GM20000 (cell line): ENCODE measurements around the gene YIF1B.

Experiments
- DNase-seq: peaks from one replicate; pipeline ENCODE4 v3.0.0; 2012; ENCODE audit warnings: low spot score
- TF ChIP-seq, protein P1 (sequence below): IDR thresholded peaks from 2 replicates; pipeline ENCODE4 v1.5.1; 2012; ENCODE audit warnings: mild to moderate bottlenecking, control low read depth; ENCODE audit errors: extremely low read depth, missing control alignments

The YIF1B gene

DNA sequence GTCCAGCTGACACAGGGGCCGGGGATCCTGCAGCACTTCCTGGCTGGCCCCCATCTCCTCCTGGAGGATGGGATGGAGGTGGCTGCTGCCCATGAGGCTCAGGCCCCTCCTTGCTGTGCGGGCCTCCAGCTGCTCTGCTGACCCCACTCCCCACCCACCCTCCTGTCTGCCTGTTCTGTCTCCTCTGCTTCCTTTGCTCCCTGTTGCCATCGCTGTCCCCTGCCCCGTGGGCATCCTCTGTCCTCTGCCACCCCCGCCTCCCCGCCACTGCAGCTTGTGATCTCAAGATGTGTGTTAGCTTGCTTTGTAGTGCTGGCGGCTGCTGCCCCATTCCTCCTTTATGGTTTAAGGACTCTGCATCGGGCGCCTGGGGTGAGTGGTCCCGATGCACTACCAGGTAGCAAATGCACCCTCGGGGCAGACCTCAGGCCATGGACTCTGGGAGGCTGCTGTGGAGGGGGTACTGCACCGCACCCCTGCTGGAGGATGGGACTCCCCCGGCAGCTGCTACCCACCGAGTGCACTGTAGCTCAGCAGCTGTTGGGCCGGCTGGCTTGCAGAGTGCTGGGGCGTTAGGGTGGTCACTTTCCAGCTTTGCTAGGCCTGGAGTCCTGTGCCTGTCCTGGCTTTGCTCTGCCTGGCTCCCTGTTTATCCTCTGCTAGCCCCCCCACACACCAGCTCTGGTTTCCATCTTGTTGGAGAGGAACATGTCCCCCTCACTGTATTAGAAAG lies 27.5 kb downstream of the YIF1B start:
- TF ChIP-seq, protein P1, sequence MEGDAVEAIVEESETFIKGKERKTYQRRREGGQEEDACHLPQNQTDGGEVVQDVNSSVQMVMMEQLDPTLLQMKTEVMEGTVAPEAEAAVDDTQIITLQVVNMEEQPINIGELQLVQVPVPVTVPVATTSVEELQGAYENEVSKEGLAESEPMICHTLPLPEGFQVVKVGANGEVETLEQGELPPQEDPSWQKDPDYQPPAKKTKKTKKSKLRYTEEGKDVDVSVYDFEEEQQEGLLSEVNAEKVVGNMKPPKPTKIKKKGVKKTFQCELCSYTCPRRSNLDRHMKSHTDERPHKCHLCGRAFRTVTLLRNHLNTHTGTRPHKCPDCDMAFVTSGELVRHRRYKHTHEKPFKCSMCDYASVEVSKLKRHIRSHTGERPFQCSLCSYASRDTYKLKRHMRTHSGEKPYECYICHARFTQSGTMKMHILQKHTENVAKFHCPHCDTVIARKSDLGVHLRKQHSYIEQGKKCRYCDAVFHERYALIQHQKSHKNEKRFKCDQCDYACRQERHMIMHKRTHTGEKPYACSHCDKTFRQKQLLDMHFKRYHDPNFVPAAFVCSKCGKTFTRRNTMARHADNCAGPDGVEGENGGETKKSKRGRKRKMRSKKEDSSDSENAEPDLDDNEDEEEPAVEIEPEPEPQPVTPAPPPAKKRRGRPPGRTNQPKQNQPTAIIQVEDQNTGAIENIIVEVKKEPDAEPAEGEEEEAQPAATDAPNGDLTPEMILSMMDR, result no peak
- no peak for DNase-seq

DNA sequence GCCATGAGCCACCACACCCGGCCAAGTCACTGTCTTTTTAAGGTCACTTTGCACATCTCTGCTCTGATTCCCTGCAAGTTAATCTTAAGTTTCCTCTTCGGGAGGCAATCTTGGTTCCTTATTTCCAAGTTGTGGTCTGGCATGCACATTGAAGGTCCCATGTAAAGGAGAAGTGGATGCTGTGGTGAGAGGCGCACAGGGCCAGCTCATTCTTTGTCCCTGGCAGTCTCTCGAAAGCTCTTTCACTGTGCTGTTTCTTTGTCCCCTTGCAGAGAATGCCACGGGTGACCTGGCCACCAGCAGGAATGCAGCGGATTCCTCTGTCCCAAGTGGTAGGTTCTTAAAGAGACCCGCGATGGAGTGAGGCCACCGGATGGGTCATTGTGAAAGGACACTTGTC lies 28.1 kb downstream of the YIF1B start:
- DNase-seq, result no peak
- TF ChIP-seq, protein P1, result no peak

DNA sequence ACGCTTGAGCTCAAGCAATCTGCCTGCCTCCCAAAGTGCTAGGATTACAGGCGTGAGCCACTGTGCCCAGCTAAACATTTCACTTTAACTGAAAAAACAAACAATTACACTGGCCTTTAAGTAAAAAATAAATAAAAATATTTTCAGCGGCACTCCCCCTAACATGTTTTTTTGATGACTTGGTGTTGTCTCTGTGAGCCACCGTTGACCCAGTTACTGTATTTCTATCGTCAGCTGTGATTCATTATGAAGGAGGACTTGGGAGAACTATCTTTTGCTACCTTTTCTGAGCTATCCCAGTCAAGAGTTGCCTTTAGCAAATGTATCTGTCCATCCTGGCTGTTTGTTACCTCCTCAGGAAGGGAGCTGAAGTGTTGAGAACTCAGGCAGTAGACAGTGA lies 30.2 kb downstream of the YIF1B start:
- DNase-seq, result no peak
- TF ChIP-seq, protein P1, result no peak

DNA sequence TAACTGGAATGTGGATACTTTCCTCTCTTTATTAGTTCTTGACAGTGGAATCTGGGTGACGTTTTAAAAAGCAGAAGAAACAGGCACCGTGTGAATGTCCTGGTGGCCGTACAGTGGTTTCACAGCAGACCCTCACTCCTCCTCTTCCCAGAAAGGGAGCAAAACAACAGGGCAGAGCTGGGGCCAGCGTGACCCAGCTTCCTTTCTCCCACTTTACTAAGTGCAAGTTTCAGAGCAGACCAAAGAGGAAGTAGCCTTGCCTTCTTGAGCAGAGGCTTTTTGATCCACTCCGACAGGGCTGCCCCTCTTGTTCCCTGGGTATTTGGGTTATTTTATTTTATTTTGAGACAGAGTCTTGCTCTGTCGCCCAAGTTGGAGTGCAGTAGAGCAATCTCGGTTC lies 31.3 kb downstream of the YIF1B start:
- DNase-seq, result peak; percentile 62
- TF ChIP-seq, protein P1, result no peak

DNA sequence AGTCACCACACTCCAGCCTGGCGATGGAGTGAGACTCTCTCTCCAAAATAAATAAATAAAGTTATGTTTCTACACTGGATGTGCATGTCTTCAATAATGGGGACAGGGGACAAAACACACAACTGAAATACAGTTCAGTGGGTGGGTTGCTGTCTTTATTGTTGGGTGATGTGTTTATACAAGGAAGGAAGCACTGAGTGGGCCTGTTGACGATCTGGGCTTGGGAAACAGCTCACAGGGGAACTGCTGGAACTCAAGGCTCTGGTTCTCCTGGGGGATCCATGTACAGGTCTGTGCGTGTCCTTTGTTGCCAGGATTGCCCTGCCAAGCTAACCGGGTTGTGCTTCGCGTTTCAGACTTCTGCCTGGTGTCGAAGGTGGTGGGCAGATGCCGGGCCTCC lies 32.5 kb downstream of the YIF1B start:
- TF ChIP-seq, protein P1, result no peak
- DNase-seq, result no peak

DNA sequence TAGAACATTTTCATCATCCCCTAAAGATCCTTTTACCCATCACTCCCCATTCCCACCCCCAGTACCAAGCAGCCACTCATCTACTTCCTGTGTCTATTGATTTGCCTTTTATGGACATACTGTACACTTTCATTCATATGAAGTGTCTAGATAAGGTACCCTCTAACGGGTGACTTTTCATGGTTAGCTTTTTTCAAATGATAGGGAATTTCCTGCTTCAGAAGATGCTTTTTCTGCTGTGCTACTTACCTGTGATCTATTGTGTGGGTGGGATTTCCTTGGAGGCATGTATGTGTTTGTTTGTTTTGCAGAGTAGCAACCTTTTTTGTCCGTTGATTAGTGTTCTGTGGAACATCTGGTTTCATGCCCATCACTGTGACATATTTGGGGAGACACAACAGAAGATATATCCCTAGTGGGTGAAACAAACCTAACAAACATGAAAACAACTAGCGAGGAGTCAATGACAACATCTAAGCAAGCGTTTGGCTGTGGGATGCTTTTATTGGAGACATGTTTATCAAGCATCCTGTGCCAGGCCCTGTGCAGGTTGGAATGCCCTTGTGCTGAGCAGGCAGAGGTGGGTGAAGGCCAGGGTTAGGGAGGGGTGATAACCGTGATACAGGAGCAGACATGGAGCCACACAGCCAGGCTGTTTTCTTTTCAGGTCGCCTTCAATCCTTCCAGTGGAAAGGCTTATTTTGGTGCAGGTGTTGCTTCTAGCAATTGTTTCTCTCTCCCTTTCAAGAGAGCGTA lies 33.8 kb downstream of the YIF1B start:
- no peak for DNase-seq
- TF ChIP-seq, protein P1, result no peak
